ENCODE data around the gene MGMT.

GRCh38 chr10:129433266-129433665 is 33.8 kb upstream of the MGMT start:
- TF ChIP-seq CTCF (IDR thresholded peaks at IDR 0.05; ENCODE audit: low read length) (no peak), EZH2 (optimal IDR thresholded peaks at IDR 0.05; ENCODE audit: low read depth, low read length) (no peak), EZH2phosphoT487 (IDR thresholded peaks at IDR 0.05; ENCODE audit: low read length) (no peak)
